GM13977 (cell line): ENCODE data around the gene RTL1.

ENCODE experiments used
- DNase-seq: peaks from one replicate; pipeline ENCODE4 v3.0.0; 2012; ENCODE audit warnings: low spot score
- CTCF ChIP-seq: IDR thresholded peaks from 2 replicates; pipeline ENCODE4 v1.5.1; 2012; ENCODE audit warnings: mild to moderate bottlenecking, control low read depth; ENCODE audit not compliant: insufficient read depth; ENCODE audit errors: extremely low read depth, missing control alignments
- in situ Hi-C: fragments of 300-500 bp; cut with MboI; formaldehyde crosslinking; loops from one replicate; pipeline ENCODE4 v1.12.0; 2022; ENCODE audit warnings: low sequenced_read_pairs, low pct_unique_long_range_greater_than_20kb, mixed read lengths, inconsistent platforms; ENCODE audit not compliant: unreplicated experiment

Gene RTL1

DNA sequence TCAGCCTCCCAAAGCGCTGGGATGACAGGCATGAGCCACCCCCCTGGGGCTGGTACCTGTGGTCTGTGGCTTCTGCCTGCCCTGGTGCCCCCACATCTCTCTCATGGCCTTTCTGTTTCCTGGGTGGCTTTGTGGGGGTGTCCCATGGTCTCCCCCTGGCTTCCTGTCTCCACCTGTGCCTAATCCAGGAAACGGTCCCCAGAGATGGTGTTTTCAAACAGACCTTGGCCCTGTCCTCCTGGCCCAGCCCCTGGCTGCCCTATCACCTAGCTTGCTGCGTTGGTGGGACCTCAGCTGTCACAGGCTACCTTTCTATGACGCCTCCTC, 59.5 kb downstream of the RTL1 start:
- in situ Hi-C loops = no loop called here
- TF ChIP-seq CTCF = no peak
- DNase-seq = no peak

DNA sequence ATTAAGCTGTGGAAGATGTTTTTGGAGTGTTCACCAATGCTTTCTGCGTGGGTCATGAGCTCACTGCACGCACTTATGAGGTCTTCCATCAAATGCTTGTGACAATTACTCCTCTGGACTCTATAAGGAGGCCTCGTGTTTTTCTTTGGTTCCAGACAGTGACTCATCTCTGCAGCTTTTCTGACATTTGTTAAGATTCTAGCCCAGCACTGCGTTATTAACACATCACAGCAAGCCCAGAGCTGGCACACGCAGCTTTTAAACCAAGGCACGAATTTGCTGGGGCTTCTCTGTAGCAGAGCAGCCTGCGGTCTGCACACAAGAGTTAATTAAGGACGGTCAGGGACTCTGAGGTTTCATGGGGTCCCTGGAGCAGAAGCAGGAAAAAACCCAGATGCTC, 60.7 kb downstream of the RTL1 start:
- DNase-seq = no peak
- TF ChIP-seq CTCF = no peak

GRCh38 chr14:100841761-100842403, 61.6 kb downstream of the RTL1 start:
- in situ Hi-C loops = no loop called here
- no peak for TF ChIP-seq CTCF
- no peak for DNase-seq

More for the DNA sequence above, 60.7 kb downstream of the RTL1 start:
- in situ Hi-C loops = no loop called here

DNA sequence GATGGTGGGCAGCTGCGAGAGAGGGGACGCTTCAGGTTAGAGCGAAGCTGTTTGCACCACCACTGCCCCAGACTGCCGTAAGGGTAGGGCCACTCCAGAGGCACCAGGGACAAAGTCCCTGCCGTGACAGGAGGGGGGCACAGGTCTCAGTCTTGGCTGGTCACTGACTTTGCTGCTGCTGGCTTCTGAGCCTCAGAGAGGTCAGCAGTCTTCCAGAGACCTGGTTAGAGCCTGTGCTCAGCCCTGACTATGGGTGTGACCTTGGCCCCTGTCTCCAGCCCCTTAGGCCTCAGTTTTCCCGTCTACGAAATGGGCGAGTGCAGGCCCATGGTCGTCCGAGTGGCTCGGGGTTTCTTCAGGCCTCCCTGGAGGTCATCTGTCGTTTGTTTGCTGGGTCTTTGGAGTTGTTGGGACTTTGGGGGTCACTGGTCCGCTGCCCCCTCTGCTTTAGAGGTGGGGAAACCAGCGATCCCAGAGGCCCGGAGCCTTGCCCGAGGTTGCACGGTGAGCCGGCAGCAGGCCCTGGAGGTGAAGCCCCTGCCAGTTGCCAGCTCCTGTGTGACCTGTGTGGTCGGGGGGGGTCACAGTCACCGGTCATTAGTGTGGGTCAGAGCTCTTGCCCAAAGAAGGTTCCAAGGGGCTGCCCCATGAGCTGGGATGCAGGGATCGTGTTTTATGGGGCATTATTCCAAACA, 62.3 kb downstream of the RTL1 start:
- no peak for DNase-seq
- in situ Hi-C loops = no loop called here
- no peak for TF ChIP-seq CTCF

DNA sequence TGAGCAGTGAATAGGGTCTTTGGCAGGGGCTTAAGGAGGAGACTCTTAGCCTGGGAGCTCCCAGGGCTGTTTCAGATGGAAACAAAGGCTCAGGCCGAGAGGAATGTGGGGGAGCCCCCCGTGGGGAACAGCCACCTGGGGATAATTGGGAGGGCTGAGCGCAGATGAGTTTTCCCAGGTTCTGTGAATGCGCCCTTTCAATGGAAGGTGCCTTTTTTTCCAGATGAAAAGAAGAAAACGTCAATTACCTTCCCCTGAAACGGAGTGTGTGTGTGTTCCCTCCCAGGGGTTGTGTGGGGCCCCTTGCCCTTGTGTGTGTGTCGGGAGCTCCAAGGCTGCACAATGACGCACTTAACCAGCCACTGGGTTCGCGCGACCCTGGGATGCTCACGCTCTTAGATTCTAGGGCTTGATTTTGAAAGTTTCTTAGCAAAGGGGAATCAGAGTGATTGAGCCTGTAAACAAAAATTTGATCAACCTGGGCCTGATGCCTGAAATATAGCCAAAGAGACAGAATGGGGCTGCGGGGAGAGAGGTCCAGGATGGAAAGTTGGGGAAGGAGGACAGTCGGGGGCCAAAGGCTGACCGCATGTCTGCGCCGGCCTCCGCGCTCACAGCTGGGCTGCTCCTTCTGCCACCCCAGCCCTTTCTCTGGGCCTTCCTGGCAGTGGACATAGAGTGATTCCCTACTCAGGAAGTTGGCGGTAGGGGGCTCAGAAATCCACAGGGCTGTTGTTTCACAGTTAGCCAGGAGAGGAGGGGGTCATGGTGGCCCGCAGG, 63.0 kb downstream of the RTL1 start:
- no peak for DNase-seq
- TF ChIP-seq CTCF = no peak
- in situ Hi-C loops = no loop called here

- DNase-seq = no peak
- in situ Hi-C loops = no loop called here
- TF ChIP-seq CTCF = no peak
Observed at GRCh38 chr14:100839681-100840111, 63.8 kb downstream of the RTL1 start.
